HG03060 (cell line): Measurements from ENCODE around the gene NTRK1.

Experiments
- ATAC-seq: cut with Tn5 transposase; IDR thresholded peaks from one replicate; pipeline ENCODE4 v1.9.1; 2021; ENCODE audit warnings: low read depth, moderate number of reproducible peaks; ENCODE audit not compliant: unreplicated experiment

Gene NTRK1

DNA sequence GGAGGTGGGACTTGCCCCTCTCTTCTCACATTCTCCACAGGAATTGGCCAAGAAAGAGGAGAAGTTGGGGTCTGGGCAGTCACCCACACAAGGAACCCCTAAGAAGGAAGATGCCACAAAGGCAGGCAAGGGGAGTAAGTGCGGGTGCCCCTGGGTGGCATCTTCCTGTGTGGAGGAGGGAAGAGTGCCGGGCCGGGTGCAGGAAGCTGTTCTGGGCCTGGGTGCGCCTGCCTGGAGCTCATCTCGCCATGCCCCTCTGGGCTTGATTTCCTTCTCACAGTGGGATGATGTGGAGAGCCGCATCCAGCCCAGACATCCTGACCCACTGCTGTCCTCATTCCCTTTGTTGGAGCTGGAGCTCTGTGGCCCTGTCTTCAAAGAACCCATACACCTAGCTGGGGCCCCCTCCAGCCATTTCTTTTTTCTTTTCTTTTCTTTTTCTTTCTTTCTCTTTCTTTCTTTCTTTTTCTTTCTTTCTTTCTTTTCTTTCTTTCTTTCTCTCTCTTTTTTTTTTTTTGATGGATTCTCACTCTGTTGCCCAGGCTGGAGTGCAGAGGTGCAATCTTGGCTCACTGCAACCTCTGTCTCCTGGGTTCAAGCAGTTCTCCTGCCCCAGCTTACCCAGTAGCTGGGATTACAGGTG, 69.1 kb downstream of the NTRK1 start:
- no peak for ATAC-seq

- ATAC-seq: no peak
These were observed 69.8 kb downstream of the NTRK1 start for GRCh38 chr1:156930483-156930882.
